GM21737 (cell line): ENCODE measurements around the gene MDGA2.
A peak's percentile ranks its signal among the peaks of the same experiment; 100 is the strongest.
"Not testable (repeated sequence)": the region's sequence is repeated elsewhere in the genome, so short reads cannot be mapped to it uniquely, and the experiment has no call there.

Experiments used
- ATAC-seq: cut with Tn5 transposase; IDR thresholded peaks from one replicate; pipeline ENCODE4 v1.9.1; 2021; ENCODE audit warnings: mild to moderate bottlenecking, moderate library complexity; ENCODE audit not compliant: unreplicated experiment

Gene MDGA2

DNA sequence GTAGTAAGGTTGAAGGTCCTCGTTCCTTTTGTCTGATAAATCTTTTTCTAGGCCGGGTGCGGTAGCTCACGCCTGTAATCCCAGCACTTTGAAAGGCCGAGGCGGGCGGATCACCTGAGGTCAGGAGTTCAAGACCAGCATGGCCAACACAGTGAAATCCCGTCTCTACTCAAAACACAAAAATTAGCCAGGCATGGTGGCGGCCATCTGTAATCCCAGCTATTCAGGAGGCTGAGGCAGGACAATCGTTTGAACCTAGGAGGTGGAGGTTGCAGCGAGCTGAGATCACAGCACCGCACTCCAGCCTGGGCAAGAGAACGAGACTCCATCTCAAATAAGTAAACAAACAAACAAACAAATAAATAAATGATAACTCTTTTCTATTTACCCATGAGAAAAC is 51.3 kb downstream of the MDGA2 start:
- not testable (repeated sequence) for ATAC-seq

DNA sequence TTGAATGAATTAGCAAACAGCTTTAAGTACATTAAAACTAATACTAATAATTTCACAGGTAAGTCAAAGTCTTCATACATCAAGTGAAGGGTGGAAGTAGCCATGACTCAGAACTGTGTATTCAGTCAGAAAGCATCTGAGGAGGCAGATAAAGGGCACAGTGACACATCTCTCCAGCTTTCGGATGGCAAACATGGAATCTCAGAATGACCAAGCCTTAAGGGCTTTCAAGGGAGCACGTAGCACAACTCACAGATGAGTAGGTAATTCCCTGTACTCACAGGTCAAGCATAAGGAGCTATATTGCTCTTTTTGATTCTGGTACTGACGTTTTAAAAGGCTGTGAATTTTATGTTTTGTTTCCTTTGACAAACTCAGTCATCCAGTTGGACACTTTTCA is 56.0 kb downstream of the MDGA2 start:
- no peak for ATAC-seq

DNA sequence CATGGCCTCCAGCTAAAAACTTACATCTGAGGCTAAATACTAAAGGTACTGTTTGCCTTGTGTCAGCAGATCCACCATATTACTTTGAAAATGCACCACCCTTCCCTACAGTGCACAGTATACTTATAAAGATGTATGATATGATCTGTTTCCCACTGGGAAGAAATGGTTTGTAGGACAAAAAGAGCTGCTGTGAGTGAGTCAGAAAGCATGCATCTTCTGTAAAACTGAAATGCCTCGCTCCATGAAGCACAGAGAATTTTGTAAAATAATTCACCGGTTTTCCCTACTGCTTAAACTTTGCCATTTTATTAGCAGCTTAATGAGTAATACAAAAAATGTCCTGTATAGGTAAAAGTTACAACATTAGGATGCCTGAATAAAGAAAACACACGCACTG is 68.8 kb downstream of the MDGA2 start:
- no peak for ATAC-seq

DNA sequence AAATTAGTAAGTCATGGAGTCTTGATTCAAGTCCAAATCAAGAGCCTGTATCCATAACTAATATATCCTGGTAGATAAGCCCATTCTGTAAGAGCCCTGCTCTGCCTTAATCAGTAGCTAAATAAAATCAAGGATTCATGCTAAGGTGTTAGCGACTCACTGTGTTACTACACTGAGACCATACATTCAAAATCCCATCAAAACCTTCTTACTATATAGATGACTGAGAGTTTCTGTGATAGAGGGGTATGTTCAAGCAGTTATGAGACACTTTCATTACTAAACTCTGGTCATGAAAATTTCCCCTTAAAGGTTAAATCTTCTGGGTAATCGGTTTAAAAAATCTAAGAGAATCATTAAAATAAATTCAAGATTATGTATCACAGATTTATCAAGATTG is 78.5 kb downstream of the MDGA2 start:
- ATAC-seq = no peak

DNA sequence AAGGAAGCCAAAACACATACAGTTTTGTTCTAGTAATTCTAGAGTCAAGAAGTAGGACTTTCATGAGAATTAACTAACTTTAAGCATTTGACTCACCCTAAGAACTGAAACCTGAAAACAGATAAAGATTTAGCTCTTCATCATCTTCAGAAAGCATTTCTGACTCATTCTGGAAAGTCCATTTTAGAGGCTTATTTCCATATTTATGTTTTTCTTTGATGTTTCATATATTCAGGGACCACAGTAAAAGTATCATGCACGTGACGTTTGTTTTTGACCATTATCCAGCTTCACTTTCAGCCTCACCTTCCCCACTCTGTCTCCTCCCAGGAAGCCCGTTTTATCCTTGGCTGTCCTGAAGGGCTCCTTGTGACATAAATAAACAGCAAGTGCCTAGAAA is 79.2 kb downstream of the MDGA2 start:
- peak; percentile 65 for ATAC-seq

DNA sequence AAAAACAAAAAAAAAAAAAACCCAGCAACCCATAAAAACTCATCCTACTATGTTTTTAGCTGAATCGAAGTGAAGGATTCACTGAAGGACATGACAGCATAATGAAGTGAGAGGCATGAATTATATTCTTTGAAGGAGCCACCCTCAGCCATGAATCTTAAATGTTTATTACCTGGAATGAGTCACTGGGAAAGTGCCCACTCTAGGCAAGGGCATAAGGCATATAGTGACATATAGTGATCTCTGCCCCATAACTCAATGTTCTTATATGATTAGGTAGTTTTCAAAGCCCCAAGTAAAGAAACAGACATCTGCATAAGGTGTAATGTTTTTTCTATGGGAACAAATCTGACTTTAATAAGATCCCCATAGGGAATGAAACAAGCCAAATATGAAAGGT is 79.9 kb downstream of the MDGA2 start:
- ATAC-seq = no peak

DNA sequence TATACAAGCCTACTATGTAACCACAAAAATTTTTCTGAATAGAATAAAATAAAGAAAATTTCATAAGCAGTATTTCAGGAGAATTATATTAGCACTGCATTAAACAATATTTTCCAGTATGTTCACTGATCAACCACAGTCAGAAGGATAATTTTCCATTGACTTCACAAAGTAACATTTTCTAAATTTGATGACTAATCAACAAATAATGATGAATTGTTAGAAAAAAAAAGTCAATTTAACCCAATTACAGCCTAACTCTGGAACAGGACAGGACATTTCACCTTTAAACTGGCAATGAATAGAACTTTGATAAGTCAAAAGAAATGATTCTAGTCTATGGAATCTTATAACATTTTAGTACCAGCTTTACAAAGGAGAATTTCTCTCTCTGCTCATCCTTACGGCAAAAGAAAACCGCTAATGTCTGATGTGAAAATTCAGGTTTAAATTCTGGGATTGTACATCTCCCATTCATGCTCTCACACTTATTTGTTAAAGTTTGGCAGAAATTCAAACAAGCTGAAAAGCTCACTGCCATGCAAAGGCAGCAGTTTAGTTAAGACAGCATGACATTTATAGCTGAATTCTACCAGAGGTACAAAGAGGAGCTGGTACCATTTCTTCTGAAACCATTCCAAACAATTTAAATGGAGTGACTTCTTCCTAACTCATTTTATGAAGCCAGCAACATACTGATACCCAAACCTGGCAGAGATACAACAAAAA is 84.5 kb downstream of the MDGA2 start:
- ATAC-seq = no peak

DNA sequence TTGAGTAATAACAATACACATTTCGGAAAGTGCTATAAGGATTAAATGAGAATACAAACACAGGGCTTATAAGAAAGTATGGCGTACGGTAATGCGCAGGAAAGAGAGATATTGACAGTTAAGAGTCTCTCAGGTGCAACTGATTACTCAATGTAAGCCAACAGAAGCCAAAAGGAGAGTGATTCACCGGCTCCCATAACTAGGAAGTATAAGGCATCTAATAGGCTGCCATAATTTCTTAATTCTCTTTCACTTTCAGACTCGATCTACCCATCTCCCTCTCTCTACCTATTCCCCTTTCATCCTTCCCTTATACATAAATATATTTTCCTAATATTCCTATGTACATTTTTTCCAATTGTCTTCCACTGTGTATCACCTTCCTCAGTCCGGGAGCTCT is 90.0 kb downstream of the MDGA2 start:
- no peak for ATAC-seq

DNA sequence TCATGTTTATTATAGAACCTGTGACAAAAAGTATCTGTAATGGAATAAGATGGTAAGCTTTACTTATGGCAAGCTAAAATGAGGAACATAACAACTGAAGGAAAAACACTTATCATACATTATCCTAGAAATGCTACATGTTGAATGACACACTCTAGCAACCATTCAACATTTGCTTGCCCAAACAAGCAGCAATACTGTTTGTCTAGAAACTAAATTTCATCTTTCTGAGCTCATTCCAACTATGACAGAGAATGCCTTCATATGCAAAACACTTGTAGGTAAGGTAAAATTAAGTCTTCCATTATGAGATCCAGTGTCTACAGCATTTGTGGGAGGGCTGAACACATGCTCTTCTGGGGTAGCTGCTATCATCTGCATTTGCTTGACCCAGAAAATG is 108.1 kb downstream of the MDGA2 start:
- ATAC-seq = no peak

DNA sequence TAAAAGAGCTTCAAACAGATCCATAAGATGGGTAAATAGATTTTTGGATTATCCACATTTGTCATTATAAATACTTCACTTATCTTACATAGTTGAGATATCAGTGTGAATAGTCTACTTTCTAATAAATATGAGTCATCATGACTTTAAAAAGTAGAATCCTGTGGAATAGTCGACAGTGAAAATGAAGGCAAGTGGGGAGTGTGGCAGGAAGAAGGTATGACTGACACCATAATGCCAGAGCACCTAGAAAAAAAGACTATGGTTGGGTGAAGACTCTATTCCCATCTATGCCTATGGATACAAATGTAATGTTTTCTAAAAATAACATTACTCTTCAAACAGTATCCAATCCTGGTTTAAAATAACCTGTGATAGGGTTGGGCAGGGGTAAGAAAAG is 117.5 kb downstream of the MDGA2 start:
- ATAC-seq = no peak

DNA sequence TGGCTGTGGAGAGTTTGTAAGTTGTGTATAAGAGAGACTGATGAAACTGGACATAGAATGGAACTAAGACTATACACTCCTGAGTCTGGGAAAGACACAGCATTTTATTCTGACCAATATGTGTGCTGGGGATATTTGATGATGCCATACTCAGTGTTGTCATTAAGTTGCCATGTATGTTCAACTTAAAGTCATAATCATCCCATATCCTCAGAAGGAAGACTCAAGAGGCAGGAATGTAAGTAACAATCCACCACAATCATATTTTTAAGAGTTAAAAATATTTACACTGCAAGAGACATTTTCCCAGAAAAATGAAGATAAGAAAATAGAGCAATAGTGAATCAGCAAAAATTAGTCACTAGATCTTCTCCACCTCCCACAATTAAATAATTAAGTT is 120.1 kb downstream of the MDGA2 start:
- no peak for ATAC-seq

DNA sequence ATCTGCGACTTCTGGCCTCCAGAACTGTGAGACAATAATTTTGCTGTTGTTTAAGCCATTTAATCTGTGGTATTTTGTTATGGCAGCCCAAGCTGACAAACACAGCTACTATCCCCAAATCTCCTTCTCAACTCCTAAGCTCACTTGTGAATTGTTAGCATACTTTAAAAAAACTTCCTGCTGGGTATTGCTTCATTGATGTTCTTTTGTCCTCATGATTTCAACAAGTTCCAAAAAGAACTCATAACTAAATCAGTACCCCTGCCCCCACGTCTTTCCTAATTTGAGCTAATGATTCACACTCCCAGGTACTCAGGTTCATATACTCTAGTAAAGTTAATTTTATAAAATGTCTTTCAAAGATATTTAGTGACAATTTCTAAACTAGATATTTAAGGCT is 125.5 kb downstream of the MDGA2 start:
- ATAC-seq = no peak

DNA sequence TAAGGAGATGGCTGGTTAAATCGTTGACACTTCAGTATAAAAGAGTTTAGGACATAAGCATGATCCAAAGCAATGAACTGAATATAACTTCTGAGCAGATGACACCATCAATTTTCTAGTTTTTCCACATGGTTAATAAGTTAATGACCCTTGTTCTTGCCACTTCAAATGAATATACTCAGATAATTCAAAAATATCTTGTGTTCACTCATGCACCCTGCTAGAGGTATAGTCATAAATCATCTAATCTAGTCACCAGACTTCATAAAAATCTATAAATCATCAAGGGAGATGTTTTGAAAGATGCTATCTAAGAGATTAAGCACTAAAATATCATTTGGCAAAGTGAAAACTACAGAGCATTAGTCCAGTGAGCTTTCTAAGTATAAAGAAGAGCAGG is 131.9 kb downstream of the MDGA2 start:
- no peak for ATAC-seq

DNA sequence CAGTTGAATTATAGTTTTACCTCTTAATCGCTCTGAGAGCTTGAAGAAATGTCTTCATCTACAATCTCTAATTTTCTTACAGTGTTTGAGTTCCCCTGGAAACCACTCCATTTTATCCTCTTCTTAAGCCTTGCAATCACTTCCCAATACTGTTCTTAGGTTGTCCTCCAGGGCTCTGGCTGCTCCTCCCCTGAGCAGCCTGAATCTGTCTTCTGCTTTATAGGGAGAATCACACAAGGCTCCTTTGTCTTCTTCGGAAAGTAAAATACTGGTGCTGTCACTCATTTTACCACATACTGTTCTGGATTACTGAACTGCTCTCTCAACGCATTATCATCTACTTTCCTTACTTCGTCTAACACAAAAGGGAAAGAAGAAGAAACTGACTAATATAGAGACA is 133.7 kb downstream of the MDGA2 start:
- ATAC-seq = no peak

DNA sequence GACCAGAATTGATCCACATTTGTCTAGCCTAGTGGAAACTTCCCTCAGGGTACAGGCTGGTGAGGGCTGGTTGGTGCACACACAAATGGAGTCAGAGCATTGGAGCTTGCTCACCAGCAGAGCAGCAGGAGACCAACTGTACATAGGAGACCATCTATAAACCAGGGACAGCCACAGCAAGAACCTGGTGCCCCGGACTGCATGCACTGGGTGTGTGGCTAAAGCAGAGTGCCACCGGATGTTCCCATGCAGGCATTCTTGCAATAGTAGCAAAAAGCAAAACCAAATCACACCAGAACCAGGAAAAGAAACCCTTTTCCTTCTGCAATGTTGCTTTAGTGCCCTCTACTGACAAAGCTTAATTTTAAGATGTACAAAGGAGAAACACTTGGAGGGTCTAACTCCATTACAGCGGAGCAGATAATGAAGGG is 136.4 kb downstream of the MDGA2 start:
- no peak for ATAC-seq

DNA sequence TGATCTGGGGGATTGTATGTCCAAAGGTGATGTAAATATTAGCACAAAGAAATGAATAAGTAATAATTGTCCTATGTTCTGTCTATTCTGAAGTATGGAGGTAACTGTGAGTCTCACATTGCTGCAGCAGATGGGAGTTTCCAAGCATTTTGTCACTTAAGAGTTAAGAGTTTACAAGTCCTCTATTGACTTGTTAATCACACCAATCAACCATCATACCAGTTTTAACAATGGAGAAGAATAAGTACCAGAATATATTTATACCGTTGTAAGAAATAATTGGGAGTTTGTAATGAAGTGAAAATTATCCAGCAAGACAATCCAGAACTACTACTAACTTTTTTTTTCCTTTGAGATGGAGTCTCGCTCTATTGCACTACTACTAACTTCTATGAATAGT is 139.1 kb downstream of the MDGA2 start:
- no peak for ATAC-seq

DNA sequence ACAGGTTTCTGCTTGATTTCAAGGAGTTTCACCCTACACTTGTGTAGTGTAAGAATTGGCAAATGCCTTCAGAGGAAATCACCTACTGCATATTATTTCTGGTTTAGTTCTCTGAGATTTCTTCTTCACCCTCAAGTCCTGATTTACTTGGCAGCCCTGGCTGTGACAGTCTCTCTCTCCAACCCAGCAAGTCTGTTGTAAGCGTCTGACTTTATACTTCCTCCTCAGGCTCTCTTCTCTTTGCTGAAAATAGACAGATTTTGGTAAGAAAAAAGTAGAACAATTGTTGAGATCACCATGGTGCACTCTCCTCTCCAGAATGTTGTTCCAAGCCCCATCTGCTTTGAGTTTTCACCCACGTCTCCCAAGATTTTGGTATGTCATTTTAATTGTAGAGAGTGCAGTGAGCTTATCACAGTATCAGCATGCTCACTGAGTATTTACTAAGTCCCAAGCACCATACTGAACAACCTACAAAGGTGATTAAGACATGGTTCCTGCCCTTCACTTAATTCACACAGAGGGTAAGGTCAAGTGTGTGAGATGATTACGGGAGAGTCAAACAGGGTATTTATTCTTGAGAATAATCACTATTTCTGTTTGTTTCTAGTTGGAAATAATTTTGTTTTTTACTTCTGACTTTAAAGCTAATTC is 148.7 kb downstream of the MDGA2 start:
- no peak for ATAC-seq

DNA sequence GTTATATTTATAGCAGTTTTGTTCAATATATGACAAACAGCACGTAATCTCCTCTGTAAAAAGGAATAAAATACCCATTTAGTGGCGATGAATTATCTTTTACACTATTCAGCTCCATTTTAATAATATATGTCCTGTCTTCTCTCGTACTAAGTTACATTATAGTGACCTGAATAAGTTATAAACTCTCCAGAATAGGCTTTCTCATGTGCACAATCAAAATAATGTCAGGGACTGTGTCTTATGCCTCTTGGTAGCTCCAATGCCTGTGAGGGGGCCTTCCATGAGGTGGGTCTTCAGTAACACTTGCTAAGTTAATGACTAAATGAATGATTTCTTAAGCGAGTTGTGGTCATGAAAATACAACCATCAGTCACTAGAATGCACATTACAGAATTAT is 150.9 kb downstream of the MDGA2 start:
- ATAC-seq = no peak

DNA sequence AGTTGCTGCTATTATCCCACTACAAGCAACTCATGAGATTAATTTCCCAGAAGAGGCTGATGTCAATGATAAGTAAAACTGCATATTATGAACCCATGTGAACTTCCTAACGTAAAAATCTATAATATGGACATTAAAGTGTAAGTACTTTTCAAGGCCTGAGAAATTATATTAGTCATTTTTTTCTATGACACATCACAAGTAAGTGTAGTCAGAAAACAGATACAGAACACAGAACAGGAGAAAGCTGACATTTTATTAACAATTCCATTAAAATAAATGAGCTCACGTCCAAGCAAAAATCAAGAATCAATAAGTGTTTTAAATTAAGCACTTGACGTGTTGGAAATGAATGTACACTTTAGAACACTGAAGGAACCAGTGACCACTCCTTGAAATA is 155.0 kb downstream of the MDGA2 start:
- no peak for ATAC-seq

DNA sequence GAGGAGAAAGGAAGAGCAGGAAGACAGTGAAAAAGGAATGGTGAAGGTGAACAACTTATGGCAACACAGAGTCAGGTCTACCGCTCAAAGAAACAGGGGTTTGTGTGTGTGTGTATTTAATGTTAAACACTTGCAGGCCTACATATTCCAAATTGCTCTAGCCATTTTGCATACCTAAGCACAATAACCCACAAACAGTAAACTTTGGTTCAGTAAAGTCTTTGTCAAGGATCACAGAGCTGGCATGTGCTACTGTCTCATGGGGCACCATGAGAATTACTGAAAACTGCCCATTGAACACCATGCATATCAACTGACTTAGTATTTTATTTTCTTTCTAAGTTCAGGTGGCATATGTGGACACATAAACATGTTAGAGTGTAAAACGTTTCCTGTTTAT is 163.6 kb downstream of the MDGA2 start:
- no peak for ATAC-seq

DNA sequence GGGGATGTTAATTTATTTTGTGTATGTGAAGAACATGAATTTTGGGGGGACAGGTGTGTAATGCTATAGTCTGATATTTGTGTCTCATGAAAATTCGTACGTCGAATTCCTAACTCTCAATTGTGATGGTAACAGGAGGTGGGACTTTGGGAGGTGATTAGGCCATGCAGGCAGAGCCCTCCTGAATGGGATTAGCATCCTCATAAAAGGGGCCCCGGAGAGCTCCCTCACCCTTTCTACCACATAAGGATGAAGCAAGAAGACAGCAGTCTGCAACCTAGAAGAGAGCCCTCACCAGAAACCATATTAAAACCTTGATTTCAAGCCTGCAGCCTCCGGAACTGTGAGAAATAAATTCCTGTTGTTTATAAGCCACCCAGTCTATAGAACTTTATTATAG is 165.4 kb downstream of the MDGA2 start:
- ATAC-seq = no peak

DNA sequence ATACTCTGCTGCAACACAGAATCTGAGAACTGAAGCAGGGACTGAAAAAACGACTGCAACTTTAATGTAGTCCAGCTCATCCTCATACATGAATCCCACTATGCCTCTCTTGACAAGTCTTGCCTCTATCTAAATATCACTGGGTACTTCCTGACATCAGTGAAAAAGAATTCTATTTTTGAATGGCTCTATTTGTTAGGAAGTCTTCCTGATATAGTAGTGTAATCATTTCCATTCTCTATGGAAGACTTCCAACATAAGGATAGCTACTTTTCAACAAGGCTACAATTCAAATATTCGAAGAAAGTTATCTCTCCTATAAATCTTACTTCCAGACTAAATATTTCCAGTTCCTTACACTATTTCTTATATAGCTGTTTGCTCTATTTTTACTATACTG is 167.5 kb downstream of the MDGA2 start:
- ATAC-seq = no peak

DNA sequence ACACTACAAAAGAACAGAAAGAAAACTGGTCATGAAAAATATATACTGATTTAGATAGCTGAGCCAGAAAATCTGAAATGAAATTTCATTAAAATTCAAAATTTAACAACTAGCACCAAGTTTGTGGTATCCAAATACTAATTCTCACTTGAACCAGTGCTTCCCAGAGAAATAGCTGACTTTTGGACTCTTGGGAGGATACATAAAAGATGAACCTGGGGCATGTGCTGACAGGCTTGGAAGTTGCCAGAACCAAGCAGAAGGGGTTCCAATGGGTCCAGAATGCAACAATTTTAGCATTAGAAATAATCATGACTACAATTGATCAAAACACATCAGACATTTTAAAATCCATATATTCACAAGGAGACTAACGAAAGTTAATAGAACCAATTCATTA is 175.0 kb downstream of the MDGA2 start:
- no peak for ATAC-seq
